GM12878 (cell line): Measurements from ENCODE around the gene TMEM256. TPM values are rescaled to one million over a fixed set of nuclear protein-coding genes. Genes with fewer than 3 reads are reported as not detected.

Experiments
- ATAC-seq: fragments of 200-7000 bp; cut with Tn5 transposase; 3 replicates; pipeline ENCODE4 v1.9.1; 2020; ENCODE audit warnings: mild to moderate bottlenecking, moderate library complexity
- BruUV-seq: library from RNA; stranded (reverse); fragments of 400-500 nt; replicated peaks from 2 replicates; lab custom pipeline; 2021; lab: Mats Ljungman, UMichigan
- CTCF ChIA-PET: fragments of 300-600 bp; sonication (Branson Sonifier 250); formaldehyde crosslinking; extraction: SDS; loops from one replicate; lab custom pipeline; 2021; ENCODE audit warnings: inconsistent platforms; lab: Yijun Ruan, JAX
- POLR2A ChIA-PET: fragments of 350-600 bp; formaldehyde crosslinking; extraction: SDS; loops from one replicate; lab custom pipeline; 2021; ENCODE audit warnings: inconsistent platforms; lab: Charles Lee
- RAD21 ChIA-PET: fragments of 300-600 bp; sonication (Branson Sonifier 250); formaldehyde crosslinking; loops from one replicate; lab custom pipeline; 2023; ENCODE audit warnings: antibody characterized with exemption; ENCODE audit not compliant: unreplicated experiment; lab: Charles Lee
- SMC1A ChIA-PET: fragments of 300-600 bp; sonication (Branson Sonifier 250); formaldehyde crosslinking; loops from one replicate; lab custom pipeline; 2023; ENCODE audit not compliant: unreplicated experiment, uncharacterized antibody; lab: Charles Lee
- DNase-seq: peaks from one replicate; pipeline ENCODE4 v3.0.0-alpha.2; 2011; ENCODE audit warnings: low read depth, low spot score
- FAIRE-seq: peaks from 3 replicates; lab custom pipeline; 2011; peaks lifted over from hg19 to GRCh38; lab: Jason Lieb, UNC
- H2AFZ ChIP-seq: 2 replicates; pipeline ENCODE4 v1.6.0; 2011; ENCODE audit warnings: low read depth, low read length, control low read depth; ENCODE audit not compliant: control insufficient read depth
- H3K27ac ChIP-seq: 2 replicates; pipeline ENCODE4 v1.5.1; 2011; ENCODE audit warnings: control low read depth; ENCODE audit not compliant: control insufficient read depth, insufficient read depth
- H3K27me3 ChIP-seq, 2 experiments: replicated peaks in 1 of 2; 2 replicates each; pipeline versions ENCODE4 v1.6.0 to v1.6.1; 2011; ENCODE audit warnings: low read length in 1 of 2; ENCODE audit not compliant: control insufficient read depth in 2 of 2, insufficient read depth in 2 of 2
- H3K36me3 ChIP-seq, 2 experiments: 2 replicates each; pipeline ENCODE4 v1.5.1; 2011; ENCODE audit warnings: low read length in 1 of 2; ENCODE audit not compliant: control insufficient read depth in 2 of 2, insufficient read depth in 2 of 2
- H3K4me1 ChIP-seq: 2 replicates; pipeline ENCODE4 v1.6.1; 2011; ENCODE audit warnings: mild to moderate bottlenecking, low read length, moderate library complexity, mixed read lengths; ENCODE audit not compliant: control insufficient read depth, insufficient read depth
- H3K4me2 ChIP-seq: 2 replicates; pipeline ENCODE4 v1.6.0; 2011; ENCODE audit warnings: control low read depth; ENCODE audit not compliant: control insufficient read depth, insufficient read depth
- H3K4me3 ChIP-seq: fragments of 200-600 bp; sonication (generic); 2 replicates; pipeline ENCODE4 v1.5.1; 2016
- H3K79me2 ChIP-seq: 2 replicates; pipeline ENCODE4 v1.6.0; 2011; ENCODE audit warnings: low read length; ENCODE audit not compliant: control insufficient read depth, insufficient read depth
- H3K9ac ChIP-seq: 2 replicates; pipeline ENCODE4 v1.8.0; 2011; ENCODE audit warnings: low read length, control low read depth, mixed read lengths; ENCODE audit not compliant: control insufficient read depth, insufficient read depth
- H3K9me3 ChIP-seq: replicated peaks from 3 replicates; pipeline ENCODE4 v1.5.1; 2011; ENCODE audit warnings: mild to moderate bottlenecking, low read length; ENCODE audit not compliant: control insufficient read depth, insufficient read depth
- H4K20me1 ChIP-seq: 2 replicates; pipeline ENCODE4 v1.6.0; 2011; ENCODE audit not compliant: control insufficient read depth, insufficient read depth
- CREB1 ChIP-seq: IDR thresholded peaks from 2 replicates; pipeline ENCODE4 v1.6.1; 2012; ENCODE audit warnings: low read depth, mild to moderate bottlenecking, inconsistent platforms
- GABPA ChIP-seq: IDR thresholded peaks from 2 replicates; pipeline ENCODE4 v1.6.1; 2014; ENCODE audit warnings: antibody characterized with exemption, low read depth, mild to moderate bottlenecking, inconsistent platforms
- RAD21 ChIP-seq: IDR thresholded peaks from 2 replicates; pipeline ENCODE4 v1.6.1; 2011; ENCODE audit warnings: mild to moderate bottlenecking, low read depth, low read length, moderate library complexity; ENCODE audit not compliant: insufficient read depth
- WGBS: methylation state at CpG from one replicate; pipeline ENCODE4 v1.1.6; 2016; ENCODE audit warnings: low lambda C conversion rate; ENCODE audit not compliant: insufficient replicate concordance, insufficient coverage; ENCODE audit errors: missing lambda C conversion rate; 5-methylcytosine and 5-hydroxymethylcytosine counted together
- in situ Hi-C: fragments of 300-500 bp; cut with MboI; formaldehyde crosslinking; loops from 9 replicates; pipeline ENCODE4 v1.14.3; 2018; ENCODE audit warnings: mixed read lengths
- intact Hi-C: fragments of 100-400 bp; cut with micrococcal nuclease; formaldehyde crosslinking; loops from one replicate; pipeline ENCODE4 v1.14.2; 2022; ENCODE audit not compliant: unreplicated experiment
- polyA plus RNA-seq, 11 experiments: library from polyadenylated mRNA; depleted of rRNA in 4 of 11; unstranded in 6 of 11; stranded (reverse) in 5 of 11; fragments of >200 nt; fragmentation: Nextera tagmentation in 4 of 11; fragmentation: Illumina TruSeq in 1 of 11; extraction: Ambion mirVana in 4 of 11; extraction: Trizol in 1 of 11; gene quantifications; 1 replicate in 1 of 11; 2 replicates in 10 of 11; pipeline versions ENCODE4 v1.2.1 to v1.2.3, GENCODE V29; 2011 to 2016; ENCODE audit warnings: inconsistent platforms in 2 of 11, missing spikeins in 2 of 11, low read depth in 1 of 11
- total RNA-seq, 4 experiments: library from RNA; depleted of rRNA in 3 of 4; stranded (reverse); fragments of >200 nt in 3 of 4; fragmentation: Illumina TruSeq in 1 of 4; extraction: Trizol in 1 of 4; gene quantifications; 2 replicates each; pipeline versions ENCODE4 v1.2.1 to v1.2.3, GENCODE V29; 2013 to 2021
- TF ChIP-seq, protein P1 (sequence below): fragments of 450-650 bp; IDR thresholded peaks from 2 replicates; pipeline ENCODE4 v1.6.1; 2018; ENCODE audit warnings: mild to moderate bottlenecking, low read depth, moderate library complexity; ENCODE audit not compliant: partially characterized antibody

TMEM256 gene
- total and polyA plus RNA-seq, 10 of the 15 experiments (the other 5 are each of a cell fraction or from before 2014, with no cell fraction given) = 57.3 to 342 (median 95.7) TPM

DNA sequence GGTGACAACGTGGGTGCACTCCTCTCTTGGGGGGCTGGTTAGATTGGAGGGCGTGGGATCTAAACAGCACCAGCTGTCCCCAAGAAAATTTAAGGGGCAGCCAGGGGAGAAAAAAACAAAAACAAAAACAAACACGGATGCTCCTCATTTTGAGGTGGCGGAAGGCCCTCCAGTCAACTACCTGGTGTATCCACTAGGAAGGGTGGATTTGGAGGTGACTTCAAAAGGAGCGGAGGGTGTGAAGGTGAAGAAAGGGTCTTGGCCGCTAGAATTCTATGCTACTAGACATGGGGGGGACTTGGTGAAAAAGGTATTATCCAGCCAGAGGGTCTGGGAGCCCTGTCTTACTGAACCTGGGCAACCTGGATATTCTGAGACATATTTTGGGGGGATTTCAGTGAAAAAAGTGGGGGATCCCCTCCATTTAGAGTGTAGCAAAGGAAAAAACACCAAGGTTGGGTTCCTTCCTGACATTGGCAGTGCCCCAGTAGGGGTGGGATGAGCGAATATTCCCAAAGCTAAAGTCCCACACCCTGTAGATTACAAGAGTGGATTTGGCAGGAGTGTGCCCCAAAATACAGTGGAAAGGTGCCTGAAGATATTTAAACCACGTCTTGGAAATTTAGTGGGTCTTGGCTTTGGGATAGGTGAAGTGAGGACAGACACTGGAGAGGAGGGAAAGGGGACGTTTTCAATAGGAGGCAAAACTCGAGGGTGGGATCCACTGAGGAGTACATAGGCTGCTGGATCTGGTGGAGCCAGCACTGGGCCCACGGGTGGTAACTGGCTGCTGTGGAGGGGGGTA, 35.0 kb upstream of the TMEM256 start:
- no peak overlapping the region; the same call in 1 of the 2 replicates for H3K27ac ChIP-seq
- H3K4me1 ChIP-seq = peaks cover 29% of the 10 kb centered on the region
- peak overlapping the region; percentile 78 for H3K4me2 ChIP-seq
- ATAC-seq (no peak), DNase-seq (no peak), FAIRE-seq (no peak)
- peak overlapping the region; percentile 13 for H3K9ac ChIP-seq
- H4K20me1 ChIP-seq = no peaks in the 10 kb centered on the region
- no peaks in the 10 kb centered on the region for H3K36me3 ChIP-seq
- ChIA-PET SMC1A (interaction anchor here (1.3 kb wide), 1 partner anchor 122 kb away, joined by 5 read pairs; no protein-coding TSS in a partner anchor), POLR2A (interaction anchor here (0.5 to 8.2 kb wide), 7 partner anchors 16 to 758 kb away, joined by 3 to 63 read pairs (median 4); partner anchors contain the start of genes POLR2A, TMEM256 and ZBTB4), RAD21 (interaction anchor here (0.8 to 1.6 kb wide), 4 partner anchors 16 to 121 kb away, joined by 3 to 7 read pairs (median 6); partner anchors contain the start of genes PLSCR3 and POLR2A), CTCF (interaction anchor here (0.9 to 2.8 kb wide), 4 partner anchors 76 to 248 kb away, joined by 3 to 16 read pairs (median 4); partner anchors contain the start of genes SENP3 and TP53)
- peaks cover 0 to 4% of the 10 kb centered on the region in 2 experiments; a peak in 2 of 4 replicates for H3K27me3 ChIP-seq
- intact Hi-C loops (loop anchor here (5.0 to 10.0 kb wide), 4 partner anchors 37 to 394 kb away; partner anchors contain the start of genes KCTD11, SENP3, SLC16A11 and TMEM256), in situ Hi-C loops (no loop called here)
- no TSS peak for BruUV-seq
- H3K79me2 ChIP-seq = peaks cover 6% of the 10 kb centered on the region
- TF ChIP-seq RAD21 (no peak), CREB1 (peak; percentile 9; the same call in 1 of the 2 replicates), GABPA (no peak)
- TF ChIP-seq, protein P1, sequence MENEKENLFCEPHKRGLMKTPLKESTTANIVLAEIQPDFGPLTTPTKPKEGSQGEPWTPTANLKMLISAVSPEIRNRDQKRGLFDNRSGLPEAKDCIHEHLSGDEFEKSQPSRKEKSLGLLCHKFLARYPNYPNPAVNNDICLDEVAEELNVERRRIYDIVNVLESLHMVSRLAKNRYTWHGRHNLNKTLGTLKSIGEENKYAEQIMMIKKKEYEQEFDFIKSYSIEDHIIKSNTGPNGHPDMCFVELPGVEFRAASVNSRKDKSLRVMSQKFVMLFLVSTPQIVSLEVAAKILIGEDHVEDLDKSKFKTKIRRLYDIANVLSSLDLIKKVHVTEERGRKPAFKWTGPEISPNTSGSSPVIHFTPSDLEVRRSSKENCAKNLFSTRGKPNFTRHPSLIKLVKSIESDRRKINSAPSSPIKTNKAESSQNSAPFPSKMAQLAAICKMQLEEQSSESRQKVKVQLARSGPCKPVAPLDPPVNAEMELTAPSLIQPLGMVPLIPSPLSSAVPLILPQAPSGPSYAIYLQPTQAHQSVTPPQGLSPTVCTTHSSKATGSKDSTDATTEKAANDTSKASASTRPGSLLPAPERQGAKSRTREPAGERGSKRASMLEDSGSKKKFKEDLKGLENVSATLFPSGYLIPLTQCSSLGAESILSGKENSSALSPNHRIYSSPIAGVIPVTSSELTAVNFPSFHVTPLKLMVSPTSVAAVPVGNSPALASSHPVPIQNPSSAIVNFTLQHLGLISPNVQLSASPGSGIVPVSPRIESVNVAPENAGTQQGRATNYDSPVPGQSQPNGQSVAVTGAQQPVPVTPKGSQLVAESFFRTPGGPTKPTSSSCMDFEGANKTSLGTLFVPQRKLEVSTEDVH = no peak
- H3K4me3 ChIP-seq = peak overlapping the region; percentile 97
- 55% methylated on average over 10 of the region's 11 CpGs for WGBS
- H3K9me3 ChIP-seq = no peaks in the 10 kb centered on the region
- H2AFZ ChIP-seq = no peak overlapping the region
